GM10266 (cell line): Measurements from ENCODE around the gene LLGL1.
A peak's percentile ranks its signal among the peaks of the same experiment; 100 is the strongest.

Experiments
- DNase-seq: peaks from one replicate; pipeline ENCODE4 v3.0.0; 2012; ENCODE audit errors: extremely low spot score
- CTCF ChIP-seq: IDR thresholded peaks from 2 replicates; pipeline ENCODE4 v1.5.1; 2012; ENCODE audit warnings: mild to moderate bottlenecking, low read depth; ENCODE audit not compliant: control insufficient read depth, insufficient read depth; ENCODE audit errors: missing control alignments

The LLGL1 gene

GRCh38 chr17:18257982-18258355 lies 32.5 kb downstream of the LLGL1 start:
- DNase-seq, result peak; percentile 82
- peak; percentile 7 for TF ChIP-seq CTCF

- no peak for TF ChIP-seq CTCF
- DNase-seq, result peak; percentile 79
Measured at GRCh38 chr17:18258356-18259038, 33.1 kb downstream of the LLGL1 start, which contains the start of gene FLII. Gene FLII (minus strand): TSS chr17:18258738. CDS start chr17:18258690, 48 bp downstream.

- no peak for TF ChIP-seq CTCF
- no peak for DNase-seq
Measured at GRCh38 chr17:18259621-18260331, 34.3 kb downstream of the LLGL1 start.

- DNase-seq, result peak; percentile 99
- no peak for TF ChIP-seq CTCF
Measured at GRCh38 chr17:18260332-18261145, 35.1 kb downstream of the LLGL1 start, which contains the start of gene MIEF2. Gene MIEF2 (plus strand): TSS chr17:18260662. CDS start chr17:18262721, 2,059 bp downstream.

- no peak for TF ChIP-seq CTCF
- DNase-seq, result peak; percentile 81
Measured at GRCh38 chr17:18261146-18261515, 35.7 kb downstream of the LLGL1 start.

GRCh38 chr17:18261659-18262058 lies 36.2 kb downstream of the LLGL1 start:
- DNase-seq, result no peak
- no peak for TF ChIP-seq CTCF
